HG03066 (cell line): ENCODE measurements around the gene NAA60.

ENCODE experiments used
- ATAC-seq: cut with Tn5 transposase; IDR thresholded peaks from one replicate; pipeline ENCODE4 v1.9.1; 2021; ENCODE audit warnings: low read depth; ENCODE audit not compliant: unreplicated experiment

NAA60 gene

GRCh38 chr16:3443108-3444031, at the start of gene NAA60, which contains the start of gene ZNF597:
NAA60 (plus strand) TSS chr16:3443680; CDS start chr16:3476228, 32,548 bp downstream.
ZNF597 (minus strand) TSS chr16:3443504; CDS start chr16:3443153, 351 bp downstream.
- ATAC-seq: peak; percentile 91

DNA sequence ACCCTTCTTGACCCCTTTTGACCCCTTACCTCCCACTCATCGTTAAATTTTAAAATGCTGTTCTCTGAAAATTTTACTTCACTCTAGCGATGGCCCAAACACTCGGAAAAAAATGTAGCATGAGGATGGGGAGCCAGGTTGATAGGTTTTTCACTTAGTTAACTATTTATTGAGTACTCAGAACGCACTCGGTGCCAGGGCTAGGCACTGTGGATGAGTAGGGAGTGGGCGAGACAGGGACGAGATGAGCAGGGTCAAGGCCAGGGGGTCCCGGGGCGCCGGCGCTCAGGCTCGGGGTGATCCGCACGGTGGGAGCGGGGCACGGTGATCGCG, 43.1 kb upstream of the NAA60 start:
- peak; percentile 23 for ATAC-seq

DNA sequence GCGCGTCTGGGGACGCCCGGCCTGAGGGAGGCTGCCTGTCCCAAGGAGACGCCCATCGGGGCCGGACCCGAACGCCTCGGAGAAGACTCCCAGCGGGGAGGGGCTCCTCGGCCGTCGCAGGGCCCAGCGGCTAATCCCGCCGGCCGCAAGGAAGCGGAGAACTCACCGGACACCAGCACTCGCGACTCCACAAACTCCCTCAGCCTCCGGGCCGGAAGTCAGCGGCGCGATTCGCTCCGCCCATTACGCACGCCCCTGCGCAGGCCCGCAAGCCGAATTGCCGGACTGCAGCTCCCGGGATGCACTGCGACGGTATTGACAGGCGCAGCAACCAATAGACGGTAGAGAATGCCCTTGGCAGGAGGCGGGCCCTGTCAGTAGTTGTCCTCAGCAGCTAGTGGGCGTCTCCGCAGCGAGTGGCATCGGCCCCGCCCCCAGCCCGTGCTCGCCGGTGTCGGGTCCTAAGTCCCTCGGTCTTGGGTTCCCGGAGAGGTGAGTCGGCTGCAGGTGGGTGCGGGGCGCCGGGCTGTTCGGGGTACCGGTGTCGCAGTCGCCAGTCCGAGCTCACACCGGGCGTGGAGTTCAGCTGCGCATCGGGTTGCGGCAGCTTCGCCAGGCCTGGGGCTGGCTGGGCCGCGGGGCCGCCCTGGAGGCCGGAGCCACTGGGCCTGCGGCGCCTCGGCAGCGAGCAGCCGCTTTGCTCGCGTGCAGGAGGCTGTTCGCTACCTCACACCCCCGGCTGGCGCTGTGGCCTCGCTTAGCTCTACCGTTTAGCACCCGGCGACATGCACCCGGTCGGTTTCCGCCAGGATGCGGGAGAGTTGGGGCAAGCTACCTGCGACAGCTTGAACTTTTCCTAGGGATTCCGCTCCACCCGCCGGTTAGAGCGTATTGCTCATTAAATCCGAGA, 42.4 kb upstream of the NAA60 start, which contains the start of the genes ZNF174 and ZSCAN32:
TSS of gene ZNF174 (plus strand) at position 437 of the 910 bp plus-strand sequence. CDS start 790 bp downstream, outside the sequence.
TSS of gene ZSCAN32 (minus strand) at position 226 of the 910 bp plus-strand sequence. CDS start 3,447 bp downstream, outside the sequence.
- ATAC-seq: peak; percentile 96

DNA sequence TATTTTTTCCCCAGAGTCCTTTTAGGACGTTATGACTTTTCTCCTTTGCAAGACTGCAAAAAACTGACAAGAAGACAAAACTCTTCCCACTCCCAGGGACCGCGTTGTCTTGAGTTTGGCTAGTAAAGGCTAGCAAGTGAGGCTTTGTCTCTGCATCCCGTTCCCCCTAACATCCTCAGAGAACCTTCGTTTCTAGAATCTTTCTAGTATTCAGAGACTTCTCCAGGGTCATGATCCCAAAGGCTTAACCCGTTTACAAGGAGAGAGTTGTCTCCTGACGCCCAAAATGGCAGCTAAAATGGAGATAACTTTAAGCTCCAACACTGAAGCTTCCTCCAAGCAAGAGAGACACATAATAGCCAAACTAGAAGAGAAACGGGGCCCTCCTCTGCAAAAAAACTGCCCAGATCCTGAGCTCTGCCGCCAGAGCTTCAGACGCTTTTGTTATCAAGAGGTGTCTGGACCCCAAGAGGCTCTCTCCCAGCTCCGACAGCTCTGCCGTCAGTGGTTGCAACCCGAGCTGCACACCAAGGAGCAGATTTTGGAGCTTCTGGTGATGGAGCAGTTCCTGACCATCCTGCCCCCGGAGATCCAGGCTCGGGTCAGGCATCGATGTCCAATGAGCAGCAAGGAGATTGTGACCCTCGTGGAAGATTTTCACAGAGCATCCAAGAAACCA, 41.6 kb upstream of the NAA60 start:
- ATAC-seq: no peak

- no peak for ATAC-seq
Measured at GRCh38 chr16:3408561-3409197, 34.8 kb upstream of the NAA60 start.

GRCh38 chr16:3413730-3414379, 29.6 kb upstream of the NAA60 start:
- no peak for ATAC-seq

GRCh38 chr16:3431779-3432219, 11.7 kb upstream of the NAA60 start:
- no peak for ATAC-seq

- no peak for ATAC-seq
Measured at GRCh38 chr16:3434373-3434772, 9.1 kb upstream of the NAA60 start.

DNA sequence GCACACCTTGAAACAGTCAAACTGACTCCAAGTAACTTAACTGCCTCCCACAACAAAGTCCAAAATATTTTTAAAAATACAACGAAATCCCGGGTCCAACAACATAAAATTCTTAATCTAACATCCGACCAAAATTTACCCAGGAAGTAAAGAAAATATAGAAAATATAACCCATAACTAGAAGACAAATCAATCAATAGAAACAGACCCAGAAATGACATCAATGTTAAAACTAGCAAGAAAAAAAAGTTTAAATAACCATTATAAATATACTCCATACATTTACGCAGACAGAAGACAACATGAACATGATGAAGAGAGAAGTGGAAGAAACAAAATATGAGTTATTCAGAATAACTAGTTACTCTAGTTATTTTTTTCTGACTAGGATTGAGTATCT, 3.8 kb upstream of the NAA60 start:
- no peak for ATAC-seq

- peak; percentile 19 for ATAC-seq
Measured at GRCh38 chr16:3444032-3444388, 530 bp downstream of the NAA60 start.

GRCh38 chr16:3454093-3454492, 10.6 kb downstream of the NAA60 start:
- ATAC-seq: no peak

DNA sequence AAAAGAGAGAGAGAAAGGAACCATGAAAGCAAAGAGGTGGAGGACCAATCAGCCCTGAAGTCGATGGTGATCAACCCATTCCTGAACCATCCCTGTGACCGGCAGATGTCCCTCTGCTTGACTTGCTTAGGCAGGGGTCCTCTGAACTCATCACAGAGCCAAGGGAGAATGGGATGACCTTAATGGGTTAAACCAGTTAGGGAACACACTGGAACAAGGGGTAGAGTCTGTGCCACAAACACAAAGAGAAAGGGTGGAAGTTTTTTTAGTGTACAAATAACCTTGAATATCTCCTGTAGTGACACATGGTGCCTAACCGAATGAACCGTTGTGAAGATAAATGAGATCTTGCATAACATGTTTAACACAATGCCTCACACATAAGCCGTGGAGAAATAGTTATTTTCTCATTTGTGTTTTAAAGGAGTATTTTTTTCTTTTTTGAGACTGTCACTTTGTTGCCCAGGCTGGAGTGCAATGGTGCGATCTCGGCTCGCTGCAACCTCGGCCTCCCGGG, 11.2 kb downstream of the NAA60 start:
- ATAC-seq: no peak

GRCh38 chr16:3457434-3458252, 14.2 kb downstream of the NAA60 start:
- peak; percentile 60 for ATAC-seq

- no peak for ATAC-seq
Measured at GRCh38 chr16:3458278-3458851, 14.9 kb downstream of the NAA60 start.

DNA sequence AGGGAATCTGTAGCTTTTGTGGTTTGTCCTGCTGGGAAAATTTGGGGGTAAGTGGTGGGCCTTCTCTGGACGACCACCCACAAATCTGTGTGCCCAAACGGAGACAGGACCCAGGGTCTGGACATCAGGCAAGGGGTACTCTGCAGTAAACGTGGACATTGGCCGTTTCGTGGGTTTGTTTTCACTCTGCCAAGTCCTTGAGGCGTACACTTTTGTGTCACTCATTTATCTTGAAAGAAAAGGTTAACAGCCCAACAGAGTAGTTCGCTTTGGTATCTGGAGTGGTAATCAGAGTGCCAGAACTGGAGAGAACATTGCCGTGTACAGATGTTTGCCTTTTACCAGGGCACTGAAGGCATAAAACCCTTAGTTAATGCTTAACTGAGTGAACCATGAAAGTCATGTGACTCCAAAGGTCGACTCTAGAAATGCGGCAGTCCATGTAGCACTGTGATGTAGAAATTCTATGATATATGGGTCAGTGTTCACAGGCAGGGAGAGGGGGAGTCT, 15.4 kb downstream of the NAA60 start:
- no peak for ATAC-seq

DNA sequence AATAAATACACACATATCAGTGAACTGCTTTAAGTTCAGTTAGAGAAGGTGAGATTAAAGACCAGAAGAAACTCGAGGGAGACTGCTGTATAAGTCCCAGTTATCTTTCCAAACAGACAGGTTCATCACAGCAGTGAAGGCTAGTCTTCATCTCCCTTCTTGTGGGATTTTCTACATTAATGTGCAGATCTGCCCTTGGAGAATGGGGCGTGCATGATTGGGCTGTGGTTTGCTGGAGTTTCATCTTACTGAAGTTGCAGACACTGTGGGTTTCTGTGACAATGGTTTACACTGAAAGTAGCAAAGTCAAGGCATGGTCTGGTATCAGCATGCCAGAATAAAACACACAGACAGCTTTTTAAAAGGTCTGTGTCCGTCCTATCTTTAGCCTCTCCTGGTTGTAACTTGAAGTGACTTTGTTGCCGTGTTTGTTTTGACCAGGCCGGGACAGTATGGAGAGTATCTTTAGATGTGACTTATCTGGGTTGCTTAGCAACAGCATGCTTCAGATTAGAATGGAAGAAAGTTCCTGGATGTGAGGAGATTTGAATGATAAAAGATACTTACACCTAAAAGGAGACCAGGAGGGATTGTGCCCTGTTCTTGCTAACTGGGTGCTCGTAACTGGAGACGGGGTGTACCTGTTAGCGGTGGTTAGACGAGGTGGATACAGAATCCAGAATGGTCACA, 16.1 kb downstream of the NAA60 start:
- no peak for ATAC-seq

DNA sequence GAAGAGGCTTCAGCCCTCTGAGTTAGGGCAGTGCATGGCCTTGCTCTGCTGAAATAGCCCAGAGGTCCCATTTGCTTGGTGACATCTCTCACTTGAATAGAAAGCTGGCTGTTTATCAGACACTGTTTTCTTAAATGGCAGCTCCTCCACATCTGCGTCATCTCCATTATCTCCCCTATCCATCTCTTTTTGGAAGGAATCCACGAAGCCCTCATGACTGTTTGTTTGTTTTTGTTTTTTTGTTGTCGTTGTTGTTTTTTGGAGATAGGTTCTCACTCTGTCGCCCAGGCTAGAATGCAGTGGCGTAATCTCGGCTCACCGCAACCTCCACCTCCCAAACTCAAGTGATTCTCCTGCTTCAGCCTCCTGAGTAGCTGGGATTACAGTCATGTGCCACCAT, 16.6 kb downstream of the NAA60 start:
- ATAC-seq: no peak
